ENCODE data around the gene SPRY2.
"Not testable (repeated sequence)": the region's sequence is repeated elsewhere in the genome, so short reads cannot be mapped to it uniquely, and the experiment has no call there.

Gene SPRY2

GRCh38 chr13:80348314-80348713 lies 7.4 kb upstream of the SPRY2 start:
- ATAC-seq: no peak

- no peak for ATAC-seq
Measured at GRCh38 chr13:80345771-80346510, 5.0 kb upstream of the SPRY2 start.

- ATAC-seq: not testable (repeated sequence)
Measured at GRCh38 chr13:80344032-80344431, 3.1 kb upstream of the SPRY2 start.

DNA sequence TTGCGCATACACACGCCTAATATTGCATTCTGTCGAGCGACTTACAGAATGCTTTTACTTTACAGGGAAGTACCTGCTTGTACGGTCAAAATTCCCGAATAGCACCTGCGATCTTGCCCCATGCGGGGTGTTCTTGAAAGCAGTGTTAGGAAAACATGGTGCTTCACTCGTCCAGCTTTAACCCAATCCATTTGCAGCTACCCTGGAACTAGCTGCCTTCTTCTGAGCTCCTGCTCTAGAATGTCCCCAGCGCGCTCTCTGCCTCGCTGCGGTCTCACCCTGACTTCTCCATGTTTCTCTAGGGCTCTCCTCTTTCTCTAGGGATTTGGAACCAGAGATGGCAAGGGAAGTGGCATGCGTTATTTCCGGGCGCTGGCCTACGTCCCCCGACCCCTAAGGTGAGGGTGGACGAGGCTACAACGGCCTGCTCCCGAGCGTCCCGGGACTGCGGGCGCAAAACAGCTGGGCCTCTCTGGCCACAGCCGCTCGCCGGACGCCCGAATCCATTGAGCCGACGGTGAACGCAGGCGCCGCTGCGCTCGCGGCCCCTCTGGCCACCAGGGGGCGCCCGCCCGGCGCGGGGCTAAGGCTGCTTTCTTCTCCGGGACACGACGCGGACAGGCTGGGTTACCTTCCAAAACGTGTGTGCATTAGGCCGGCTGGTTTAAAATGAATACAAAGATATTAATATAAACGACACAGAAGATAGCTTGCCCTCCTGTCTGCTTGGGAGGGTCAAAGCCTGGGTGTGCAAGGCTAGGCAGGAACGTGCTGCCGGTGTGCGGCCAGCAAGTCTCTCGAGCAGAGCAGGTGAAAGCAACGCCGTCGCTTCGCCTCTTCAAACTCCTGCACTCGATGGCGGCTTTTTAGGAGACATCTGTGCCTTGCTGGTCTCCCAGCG lies 1.8 kb upstream of the SPRY2 start:
- ATAC-seq: peak; percentile 62 to 70

DNA sequence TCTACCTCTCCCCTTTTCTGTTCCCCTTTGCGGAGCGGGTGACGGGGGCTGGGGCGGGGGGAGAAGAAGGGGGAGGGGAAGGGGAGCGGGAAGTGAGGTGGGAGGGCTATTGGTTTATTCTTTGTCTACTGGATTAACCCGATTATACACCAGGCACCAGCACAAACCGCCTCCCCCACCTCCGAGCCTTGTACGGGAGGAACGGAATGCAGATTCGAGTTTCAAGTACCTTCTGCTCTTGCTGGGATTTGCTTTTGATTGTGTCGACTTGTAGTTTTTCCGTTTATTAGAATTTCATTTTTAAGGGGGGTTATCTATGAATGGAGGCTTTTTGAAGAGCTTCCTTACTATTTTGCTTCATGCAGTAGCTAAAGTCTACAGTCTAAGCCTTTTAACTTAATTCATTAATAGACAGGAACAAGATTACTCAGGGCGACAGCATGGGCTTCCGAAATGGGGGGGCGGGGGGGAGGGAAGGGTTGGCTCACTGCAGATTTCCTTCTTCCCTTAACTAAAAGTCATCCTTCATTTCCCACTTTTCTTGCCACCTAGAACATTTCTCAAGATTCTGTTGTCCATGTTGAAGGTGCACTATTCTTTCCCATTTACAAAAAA lies 937 bp upstream of the SPRY2 start:
- no peak for ATAC-seq

GRCh38 chr13:80340651-80341100 lies 250 bp downstream of the SPRY2 start:
- ATAC-seq: no peak

DNA sequence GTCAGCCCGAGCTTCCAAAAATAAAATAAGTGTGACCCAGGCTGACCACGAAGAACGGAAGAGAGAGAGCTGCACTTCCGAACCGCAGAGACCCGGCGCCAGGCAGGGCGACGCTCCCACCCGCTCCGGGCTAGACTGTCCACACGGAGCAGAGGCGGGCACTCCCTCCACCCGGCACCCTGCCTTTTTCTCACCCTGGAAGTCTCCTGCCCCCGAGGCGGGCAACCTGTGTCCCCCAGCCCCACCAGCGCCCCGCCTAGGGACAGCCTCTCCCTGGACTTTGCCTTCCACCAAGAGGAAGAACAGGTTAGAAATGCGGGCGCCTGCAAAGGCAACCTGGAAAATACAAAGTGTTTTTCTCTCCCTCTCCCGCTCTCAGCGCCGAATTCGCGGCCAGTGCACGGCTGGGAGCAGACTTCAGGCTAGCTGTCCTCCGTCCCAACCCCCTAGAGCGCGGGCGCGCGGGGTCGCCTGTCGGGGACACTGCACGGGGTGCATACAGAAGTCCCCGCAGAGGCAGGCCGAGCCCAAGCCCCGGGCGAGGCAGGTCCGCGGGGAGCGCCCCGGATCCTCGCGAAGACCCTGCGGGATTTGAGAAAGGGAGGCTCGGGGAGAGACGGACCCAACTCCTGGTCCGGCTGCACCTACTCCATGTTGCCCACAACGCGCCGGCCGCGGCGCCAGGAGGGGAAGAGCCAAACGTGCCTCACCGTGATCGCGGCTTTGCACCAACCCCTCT lies 845 bp downstream of the SPRY2 start:
- no peak for ATAC-seq

GRCh38 chr13:80339563-80339911 lies 1.4 kb downstream of the SPRY2 start:
- no peak for ATAC-seq

DNA sequence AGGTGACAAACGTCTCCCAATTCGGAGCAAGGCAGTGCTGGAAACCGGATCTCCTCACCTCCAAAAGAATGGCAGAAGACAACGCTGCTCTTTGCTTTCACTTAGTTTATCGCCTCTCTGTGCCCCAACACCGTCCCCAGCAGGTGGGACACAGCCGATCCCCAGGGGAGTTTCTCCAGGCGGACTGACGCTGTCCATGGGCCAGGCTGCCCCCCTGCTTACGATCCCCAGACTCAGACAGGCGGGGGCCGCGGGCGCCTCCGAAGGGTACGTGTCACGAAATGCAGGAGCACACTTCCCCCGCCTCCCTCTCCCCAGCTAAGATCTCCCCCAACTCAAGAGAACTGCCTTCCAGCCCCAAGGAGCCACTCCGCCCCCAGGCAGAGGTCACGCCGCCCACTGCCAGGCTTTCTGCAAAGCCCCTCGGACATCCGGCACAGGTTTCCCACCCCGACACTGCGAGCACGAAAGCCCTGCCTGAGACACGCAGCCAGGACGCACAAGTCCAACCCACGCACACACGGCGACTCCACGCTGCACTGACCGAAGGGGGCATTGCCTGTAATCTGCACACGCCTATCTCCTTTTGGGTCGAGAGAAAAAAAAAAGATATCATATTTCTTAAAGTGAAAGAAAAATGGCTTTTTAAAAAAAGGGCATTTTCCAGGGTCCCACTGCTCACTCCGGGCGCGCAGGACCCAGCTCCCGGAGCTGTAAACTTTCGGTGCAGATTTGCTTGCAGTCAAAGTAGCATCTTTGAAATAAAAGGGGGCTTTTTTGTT lies 2.0 kb downstream of the SPRY2 start:
- no peak for ATAC-seq

GRCh38 chr13:80337288-80338081 lies 3.4 kb downstream of the SPRY2 start:
- ATAC-seq: no peak

DNA sequence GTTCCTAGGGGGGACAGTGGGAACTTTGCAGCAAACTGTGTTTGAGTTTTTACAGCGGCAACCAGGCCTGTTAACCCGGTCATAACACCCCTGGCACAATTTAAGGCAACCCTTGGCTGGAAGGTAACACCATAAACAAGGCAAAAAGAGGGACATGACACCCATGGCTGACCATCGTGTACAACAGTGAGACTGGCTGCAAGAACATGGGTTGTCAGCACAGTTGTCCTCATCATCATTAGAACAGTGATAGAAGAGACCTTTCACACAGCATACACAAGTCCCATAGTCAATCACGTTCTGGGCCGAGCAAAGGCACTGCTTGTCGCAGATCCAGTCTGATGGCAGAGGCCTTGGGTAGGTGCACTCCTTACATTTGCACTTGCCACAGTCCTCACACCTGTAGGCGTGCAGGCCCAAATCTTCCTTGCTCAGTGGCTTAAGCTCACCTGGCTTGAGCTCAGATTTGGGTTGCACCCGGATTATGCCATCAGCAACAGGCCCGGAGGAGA lies 4.1 kb downstream of the SPRY2 start:
- no peak for ATAC-seq

- ATAC-seq: no peak
Measured at GRCh38 chr13:80336370-80336769, 4.6 kb downstream of the SPRY2 start.

- no peak for ATAC-seq
Measured at GRCh38 chr13:80334597-80335260, 6.2 kb downstream of the SPRY2 start.

DNA sequence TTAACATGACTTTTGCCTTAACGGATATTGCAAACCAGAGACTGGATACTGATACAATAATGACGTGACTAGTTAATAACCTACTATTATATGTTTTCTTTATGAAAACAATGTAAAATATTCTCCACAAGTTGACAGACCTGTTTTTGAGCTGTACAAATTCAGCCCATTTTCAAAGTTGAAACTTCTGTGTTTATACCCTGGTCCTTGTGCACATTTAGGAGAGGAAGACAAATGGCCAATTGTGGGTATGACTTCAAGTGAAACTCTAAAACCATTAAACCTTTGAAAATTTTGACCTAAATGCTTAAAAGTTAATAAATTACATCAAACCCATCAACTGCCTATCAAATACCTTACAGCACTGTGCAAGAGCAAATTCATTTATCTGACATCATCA lies 8.9 kb downstream of the SPRY2 start:
- no peak for ATAC-seq

DNA sequence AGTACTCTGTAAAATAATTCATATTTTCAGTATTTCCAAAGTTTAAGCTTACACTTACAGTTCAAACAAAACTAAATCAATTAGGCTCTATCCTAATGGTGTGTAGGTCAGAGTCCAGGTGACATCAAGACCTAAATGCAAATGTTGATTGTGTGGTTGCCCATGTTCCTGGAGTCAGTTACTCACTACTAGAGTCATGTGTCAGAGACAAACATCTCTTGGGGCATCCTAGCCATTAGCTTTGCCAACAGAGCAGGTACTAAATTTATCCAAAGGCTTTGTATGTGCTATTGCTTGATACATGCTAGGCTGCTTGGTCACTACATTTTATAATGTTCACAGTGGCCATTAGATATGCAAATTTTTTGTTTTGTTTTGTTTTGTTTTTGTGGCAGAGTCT lies 11.7 kb downstream of the SPRY2 start:
- no peak for ATAC-seq

DNA sequence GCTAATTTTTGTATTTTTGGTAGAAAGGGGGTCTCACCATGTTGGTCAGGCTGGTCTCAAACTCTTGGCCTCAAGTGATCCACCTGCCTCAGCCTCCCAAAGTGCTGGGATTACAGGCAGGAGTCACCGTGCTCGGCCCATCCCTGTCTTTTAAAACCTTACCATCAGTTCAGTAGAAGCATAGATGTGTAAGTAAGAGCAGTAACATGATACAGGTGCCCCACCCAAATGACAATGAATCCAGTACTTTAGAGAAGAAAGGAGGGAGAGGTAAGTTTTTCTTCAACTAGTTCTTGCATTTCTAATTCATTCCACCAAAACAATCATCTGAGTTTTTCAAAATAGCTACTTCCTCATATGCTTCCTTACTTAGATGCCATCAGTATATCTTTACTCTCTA lies 21.9 kb downstream of the SPRY2 start:
- no peak for ATAC-seq

DNA sequence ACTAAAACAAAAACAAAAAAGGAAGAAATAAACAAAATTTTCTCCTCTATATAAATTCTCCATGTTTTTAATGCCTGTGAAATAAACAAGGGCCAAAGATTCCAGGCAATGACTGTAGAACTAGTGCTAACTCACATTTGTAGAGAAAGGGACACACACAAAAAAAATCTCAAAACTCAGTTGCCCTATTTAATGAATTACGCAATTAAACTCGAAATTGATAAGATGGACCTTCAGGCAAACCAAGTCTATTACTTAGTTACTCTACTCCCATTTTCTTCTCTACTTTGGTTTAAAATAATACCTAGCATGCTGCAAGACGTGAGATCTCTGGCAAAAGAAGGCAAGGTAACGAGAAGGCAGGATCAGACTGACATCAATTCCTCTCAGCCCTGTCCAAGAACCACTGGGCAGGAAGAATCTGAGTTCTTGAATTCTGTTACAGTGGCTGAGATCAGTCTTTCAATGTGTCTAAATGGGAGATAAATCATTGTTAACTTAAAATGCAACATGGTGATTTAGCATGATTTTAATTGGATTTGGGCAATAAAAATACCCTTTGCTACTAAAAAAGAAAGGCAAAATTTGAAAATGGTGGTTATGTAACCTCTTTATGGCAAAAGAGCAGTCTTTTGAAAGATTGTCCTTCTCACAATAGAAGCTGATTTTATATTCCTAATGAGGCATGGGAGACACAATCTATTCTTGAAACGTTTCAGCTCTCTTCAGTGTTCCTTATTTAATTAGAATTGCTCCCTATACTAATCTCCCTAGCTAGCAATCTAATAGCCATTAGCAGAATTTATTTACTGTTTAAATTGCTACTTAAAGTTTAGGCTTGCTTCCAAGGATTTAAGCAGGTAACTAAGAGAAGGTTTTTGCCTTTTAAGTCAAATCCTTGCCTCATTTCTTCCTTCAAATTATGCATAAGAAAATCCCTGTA lies 25.9 kb downstream of the SPRY2 start:
- ATAC-seq: no peak

- ATAC-seq: no peak
Measured at GRCh38 chr13:80313668-80314256, 27.2 kb downstream of the SPRY2 start.

- no peak for ATAC-seq
Measured at GRCh38 chr13:80312967-80313366, 28.0 kb downstream of the SPRY2 start.

All from activated CD4-positive, CD25-positive, alpha-beta regulatory T cell treated with anti-CD3 and anti-CD28 coated beads, Interleukin-2, amount 50 U/mL, for 24 hours (primary cell).